ENCODE results near the gene TIA1. TPM values are rescaled to one million over a fixed set of nuclear protein-coding genes. Genes with fewer than 3 reads are reported as not detected.

Gene TIA1
- polyA plus RNA-seq, 3 donors = 47.0 to 61.9 (median 48.7) TPM

- no peak overlapping the region for H3K4me3 ChIP-seq (replicated peaks in 1 of 3; ENCODE audit: low read depth in 2 of 3, low read length in 3 of 3)
- H3K27me3 Mint-ChIP-seq (ENCODE audit: low read depth in 3 of 3) = no peaks in the 10 kb centered on the region
- no peaks in the 10 kb centered on the region for H3K27me3 ChIP-seq (ENCODE audit: control insufficient read depth in 2 of 2, insufficient read depth in 2 of 2, low read length in 2 of 2)
- H3K9me3 Mint-ChIP-seq = peaks cover 0 to 5% (median 0%) of the 10 kb centered on the region in 7 donors
- intact Hi-C loops (cut with micrococcal nuclease) = no loop called here
- TF ChIP-seq, protein P1, sequence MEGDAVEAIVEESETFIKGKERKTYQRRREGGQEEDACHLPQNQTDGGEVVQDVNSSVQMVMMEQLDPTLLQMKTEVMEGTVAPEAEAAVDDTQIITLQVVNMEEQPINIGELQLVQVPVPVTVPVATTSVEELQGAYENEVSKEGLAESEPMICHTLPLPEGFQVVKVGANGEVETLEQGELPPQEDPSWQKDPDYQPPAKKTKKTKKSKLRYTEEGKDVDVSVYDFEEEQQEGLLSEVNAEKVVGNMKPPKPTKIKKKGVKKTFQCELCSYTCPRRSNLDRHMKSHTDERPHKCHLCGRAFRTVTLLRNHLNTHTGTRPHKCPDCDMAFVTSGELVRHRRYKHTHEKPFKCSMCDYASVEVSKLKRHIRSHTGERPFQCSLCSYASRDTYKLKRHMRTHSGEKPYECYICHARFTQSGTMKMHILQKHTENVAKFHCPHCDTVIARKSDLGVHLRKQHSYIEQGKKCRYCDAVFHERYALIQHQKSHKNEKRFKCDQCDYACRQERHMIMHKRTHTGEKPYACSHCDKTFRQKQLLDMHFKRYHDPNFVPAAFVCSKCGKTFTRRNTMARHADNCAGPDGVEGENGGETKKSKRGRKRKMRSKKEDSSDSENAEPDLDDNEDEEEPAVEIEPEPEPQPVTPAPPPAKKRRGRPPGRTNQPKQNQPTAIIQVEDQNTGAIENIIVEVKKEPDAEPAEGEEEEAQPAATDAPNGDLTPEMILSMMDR (IDR thresholded peaks at IDR 0.05) = no peak
- 98% methylated on average over 5 of the region's 8 CpGs for WGBS (ENCODE audit: insufficient coverage)
- no peak overlapping the region for H3K27ac ChIP-seq (ENCODE audit: low read depth in 1 of 2, low read length in 2 of 2)
- peaks cover 0 to 7% of the 10 kb centered on the region in 2 donors for H3K36me3 ChIP-seq (replicated peaks in 1 of 2; ENCODE audit: control insufficient read depth in 1 of 2, insufficient read depth in 2 of 2, low read length in 2 of 2)
- no peaks in the 10 kb centered on the region for H3K4me1 ChIP-seq (ENCODE audit: control insufficient read depth in 1 of 2, insufficient read depth in 2 of 2, low read length in 2 of 2)
- DNase-seq = no peak
- peaks cover 0 to 6% of the 10 kb centered on the region in 2 donors for H3K36me3 Mint-ChIP-seq
- no peaks in the 10 kb centered on the region for H3K9me3 ChIP-seq (replicated peaks in 1 of 2; ENCODE audit: control insufficient read depth in 1 of 2, insufficient read depth in 1 of 2, low read length in 2 of 2)
- no peaks in the 10 kb centered on the region for H4K20me1 ChIP-seq (ENCODE audit: insufficient read depth, low read length)
- H3K79me2 ChIP-seq (ENCODE audit: insufficient read depth, low read length) = no peaks in the 10 kb centered on the region
- no peak overlapping the region for H3K27ac Mint-ChIP-seq
- H2AFZ ChIP-seq (ENCODE audit: insufficient read depth, low read depth, low read length, poor library complexity, severe bottlenecking) = no peak overlapping the region
- no peak overlapping the region for H3K4me2 ChIP-seq (replicated peaks; ENCODE audit: extremely low read depth, low read length, poor library complexity, severe bottlenecking)
- H3K9ac ChIP-seq (ENCODE audit: insufficient read depth, low read length, poor library complexity, severe bottlenecking) = no peak overlapping the region
- H3K4me1 Mint-ChIP-seq = no peaks in the 10 kb centered on the region
- H3K4me3 Mint-ChIP-seq = no peak overlapping the region
Observed at GRCh38 chr2:70204452-70204851, 44.0 kb downstream of the TIA1 start.

DNA sequence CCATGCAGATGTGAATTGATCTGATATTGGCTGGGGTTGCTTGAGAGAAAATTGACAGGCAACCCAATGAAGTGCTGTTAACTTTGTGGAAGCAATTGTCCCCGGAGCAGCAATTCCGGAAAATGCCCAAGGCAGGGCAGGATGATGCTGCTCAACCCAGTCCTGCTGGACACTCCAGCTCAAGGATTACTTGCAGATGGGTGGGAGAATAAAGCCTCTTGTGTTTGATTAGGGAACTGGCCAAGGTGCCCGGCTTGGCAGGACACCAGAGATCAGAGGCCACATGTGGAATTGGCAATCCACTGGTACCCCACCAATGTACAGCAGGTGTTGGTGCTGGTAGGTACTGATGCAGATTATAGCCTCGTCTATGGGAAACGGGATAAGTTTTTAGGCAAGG is 45.3 kb downstream of the TIA1 start:
- H3K79me2 ChIP-seq (ENCODE audit: insufficient read depth, low read length) = no peaks in the 10 kb centered on the region
- Mint-ChIP-seq H3K9me3 (peaks cover 0 to 5% (median 0%) of the 10 kb centered on the region in 7 donors), H3K27ac (no peak overlapping the region), H3K36me3 (no peaks in the 10 kb centered on the region), H3K4me3 (no peak overlapping the region), H3K27me3 (ENCODE audit: low read depth in 3 of 3) (peaks cover 0 to 1% (median 0%) of the 10 kb centered on the region in 3 donors), H3K4me1 (no peaks in the 10 kb centered on the region)
- H3K4me3 ChIP-seq (replicated peaks in 1 of 3; ENCODE audit: low read depth in 2 of 3, low read length in 3 of 3) = no peak overlapping the region
- no peak overlapping the region for H2AFZ ChIP-seq (ENCODE audit: insufficient read depth, low read depth, low read length, poor library complexity, severe bottlenecking)
- no peaks in the 10 kb centered on the region for H3K4me1 ChIP-seq (ENCODE audit: control insufficient read depth in 1 of 2, insufficient read depth in 2 of 2, low read length in 2 of 2)
- intact Hi-C loops (cut with micrococcal nuclease) = no loop called here
- no peak overlapping the region for H3K9ac ChIP-seq (ENCODE audit: insufficient read depth, low read length, poor library complexity, severe bottlenecking)
- WGBS (ENCODE audit: insufficient coverage) = 82% methylated on average over 4 of the region's 5 CpGs
- TF ChIP-seq, protein P1 (IDR thresholded peaks at IDR 0.05) = no peak
- no peaks in the 10 kb centered on the region for H3K36me3 ChIP-seq (replicated peaks in 1 of 2; ENCODE audit: control insufficient read depth in 1 of 2, insufficient read depth in 2 of 2, low read length in 2 of 2)
- DNase-seq = no peak
- H3K27ac ChIP-seq (ENCODE audit: low read depth in 1 of 2, low read length in 2 of 2) = no peak overlapping the region
- H3K9me3 ChIP-seq (replicated peaks in 1 of 2; ENCODE audit: control insufficient read depth in 1 of 2, insufficient read depth in 1 of 2, low read length in 2 of 2) = no peaks in the 10 kb centered on the region
- no peak overlapping the region for H3K4me2 ChIP-seq (replicated peaks; ENCODE audit: extremely low read depth, low read length, poor library complexity, severe bottlenecking)
- H3K27me3 ChIP-seq (ENCODE audit: control insufficient read depth in 2 of 2, insufficient read depth in 2 of 2, low read length in 2 of 2) = no peaks in the 10 kb centered on the region
- no peaks in the 10 kb centered on the region for H4K20me1 ChIP-seq (ENCODE audit: insufficient read depth, low read length)

All from CD14-positive monocyte (primary cell).